Urothelium cell line (cell line): Measurements from ENCODE around the gene ATP5MC2.
"Not testable (repeated sequence)": the region's sequence is repeated elsewhere in the genome, so short reads cannot be mapped to it uniquely, and the experiment has no call there.

Experiments
- DNase-seq: peaks from one replicate; pipeline ENCODE4 v3.0.0; 2011; ENCODE audit warnings: low spot score, mixed read lengths
- FAIRE-seq: peaks from 2 replicates; lab custom pipeline; 2011; peaks lifted over from hg19 to GRCh38; lab: Jason Lieb, UNC

The ATP5MC2 gene

GRCh38 chr12:53675701-53676607, at the start of gene ATP5MC2:
Gene ATP5MC2 (minus strand): TSS chr12:53676083. CDS start chr12:53672614, 3,469 bp downstream.
- DNase-seq: peak; percentile 99
- FAIRE-seq: peak; percentile 89

GRCh38 chr12:53722450-53723041, 46.7 kb upstream of the ATP5MC2 start:
- DNase-seq: no peak
- FAIRE-seq: no peak

- FAIRE-seq (no peak), DNase-seq (no peak)
These were observed 45.1 kb upstream of the ATP5MC2 start for GRCh38 chr12:53720946-53721345.

- no peak for DNase-seq
These were observed 43.8 kb upstream of the ATP5MC2 start for GRCh38 chr12:53719649-53720048.

GRCh38 chr12:53718567-53718966, 42.7 kb upstream of the ATP5MC2 start:
- DNase-seq, FAIRE-seq: not testable (repeated sequence)

More at GRCh38 chr12:53719649-53720048, 43.8 kb upstream of the ATP5MC2 start:
- FAIRE-seq: no peak

- FAIRE-seq (no peak), DNase-seq (no peak)
These were observed 41.4 kb upstream of the ATP5MC2 start for GRCh38 chr12:53717319-53717718.

- FAIRE-seq (no peak), DNase-seq (no peak)
These were observed 38.1 kb upstream of the ATP5MC2 start for GRCh38 chr12:53714004-53714403.

GRCh38 chr12:53713516-53713915, 37.6 kb upstream of the ATP5MC2 start:
- DNase-seq (no peak), FAIRE-seq (no peak)

- FAIRE-seq (no peak), DNase-seq (no peak)
These were observed 36.3 kb upstream of the ATP5MC2 start for GRCh38 chr12:53712059-53712643.

- DNase-seq (no peak), FAIRE-seq (no peak)
These were observed 34.2 kb upstream of the ATP5MC2 start for GRCh38 chr12:53710091-53710490.

- no peak for FAIRE-seq
These were observed 33.8 kb upstream of the ATP5MC2 start for GRCh38 chr12:53709671-53710070.

GRCh38 chr12:53706080-53706479, 30.2 kb upstream of the ATP5MC2 start:
- FAIRE-seq: no peak
- no peak for DNase-seq

More at GRCh38 chr12:53709671-53710070, 33.8 kb upstream of the ATP5MC2 start:
- no peak for DNase-seq

- DNase-seq (no peak), FAIRE-seq (no peak)
These were observed 27.9 kb upstream of the ATP5MC2 start for GRCh38 chr12:53703756-53704155.

- FAIRE-seq (peak; percentile 97), DNase-seq (peak; percentile 79)
These were observed 25.8 kb upstream of the ATP5MC2 start for GRCh38 chr12:53701518-53702264.

- no peak for DNase-seq
- no peak for FAIRE-seq
These were observed 24.7 kb upstream of the ATP5MC2 start for GRCh38 chr12:53700567-53700966.

- FAIRE-seq: no peak
These were observed 23.8 kb upstream of the ATP5MC2 start for GRCh38 chr12:53699678-53700025.

GRCh38 chr12:53698948-53699677, 23.2 kb upstream of the ATP5MC2 start:
- DNase-seq (no peak), FAIRE-seq (no peak)

More at GRCh38 chr12:53699678-53700025, 23.8 kb upstream of the ATP5MC2 start:
- DNase-seq: no peak

- FAIRE-seq (no peak), DNase-seq (no peak)
These were observed 20.9 kb upstream of the ATP5MC2 start for GRCh38 chr12:53696655-53697331.

- DNase-seq: peak; percentile 89
These were observed 20.4 kb upstream of the ATP5MC2 start for GRCh38 chr12:53696285-53696654.

More at GRCh38 chr12:53696285-53696654, 20.4 kb upstream of the ATP5MC2 start:
- no peak for FAIRE-seq
